Activated B cell treated with CpG ODN at 0.5 μM for 24 hours (primary cell): Measurements from ENCODE around the gene TAF13. TPM values are rescaled to one million over a fixed set of nuclear protein-coding genes. Genes with fewer than 3 reads are reported as not detected.
"Not testable (repeated sequence)": the region's sequence is repeated elsewhere in the genome, so short reads cannot be mapped to it uniquely, and the experiment has no call there.

Experiments used
- ATAC-seq: fragments of 200-7000 bp; cut with Tn5 transposase; one replicate; pipeline ENCODE4 v1.10.0; 2021; ENCODE audit warnings: low read depth, mild to moderate bottlenecking, moderate library complexity
- CTCF ChIA-PET: fragments of 350-600 bp; sonication (Branson Sonifier 250); formaldehyde crosslinking; loops from one replicate; lab custom pipeline; 2021; ENCODE audit warnings: antibody characterized with exemption; lab: Charles Lee
- POLR2A ChIA-PET: fragments of 350-600 bp; sonication (Branson Sonifier 250); formaldehyde crosslinking; loops from one replicate; lab custom pipeline; 2021; ENCODE audit warnings: antibody characterized with exemption; lab: Charles Lee
- DNase-seq: peaks from one replicate; pipeline ENCODE4 v3.0.0; 2022
- H3K27ac Mint-ChIP-seq: one replicate; pipeline ENCODE4 v1.8.0; 2020; ENCODE audit warnings: mixed read lengths
- H3K27me3 Mint-ChIP-seq: one replicate; pipeline ENCODE4 v1.8.0; 2021; ENCODE audit warnings: mixed read lengths
- H3K36me3 Mint-ChIP-seq: one replicate; pipeline ENCODE4 v1.8.0; 2021; ENCODE audit warnings: low read depth, mixed read lengths
- H3K4me1 Mint-ChIP-seq: one replicate; pipeline ENCODE4 v1.8.0; 2021; ENCODE audit warnings: mixed read lengths
- H3K4me3 Mint-ChIP-seq: one replicate; pipeline ENCODE4 v1.8.0; 2020; ENCODE audit warnings: mild to moderate bottlenecking, mixed read lengths
- H3K9me3 Mint-ChIP-seq: one replicate; pipeline ENCODE4 v1.8.0; 2020; ENCODE audit warnings: mixed read lengths
- intact Hi-C: fragments of 100-400 bp; cut with micrococcal nuclease; formaldehyde crosslinking; loops from one replicate; pipeline ENCODE4 v1.15.1; 2024
- total RNA-seq: library from RNA; stranded (reverse); gene quantifications from 2 replicates; pipeline ENCODE4 v1.2.3, GENCODE V29; 2022
- TF ChIP-seq, protein P1 (sequence below): fragments of 200-600 bp; IDR thresholded peaks from one replicate; pipeline ENCODE4 v1.8.0; 2022; ENCODE audit warnings: antibody characterized with exemption, mild to moderate bottlenecking

The TAF13 gene
- total RNA-seq, 1 donor from 2014 or later, result 18.5 TPM

DNA sequence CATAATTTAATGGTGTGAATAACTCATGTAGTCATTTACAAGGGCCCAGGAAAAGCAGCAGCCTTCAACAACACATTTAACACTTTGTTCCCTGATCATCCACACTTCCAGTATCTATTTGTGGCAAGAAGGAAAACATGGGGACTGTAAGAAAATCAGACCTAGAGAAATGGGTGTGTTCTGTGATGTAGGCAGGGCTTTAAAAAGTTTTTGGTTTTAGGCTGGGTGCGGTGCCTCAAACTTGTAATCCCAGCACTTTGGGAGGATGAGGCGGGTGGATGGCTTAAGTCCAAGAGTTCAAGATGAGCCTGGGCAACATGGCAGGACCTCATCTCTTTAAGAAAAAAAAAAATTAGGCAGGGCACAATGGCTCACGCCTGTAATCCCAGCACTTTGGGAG lies 19.7 kb downstream of the TAF13 start:
- DNase-seq (no peak), ATAC-seq (no peak)
- no peak overlapping the region for H3K4me3 Mint-ChIP-seq
- CTCF ChIA-PET, result no interaction called here
- H3K4me1 Mint-ChIP-seq, result no peaks in the 10 kb centered on the region
- no peaks in the 10 kb centered on the region for H3K27me3 Mint-ChIP-seq
- no peaks in the 10 kb centered on the region for H3K9me3 Mint-ChIP-seq
- no peak overlapping the region for H3K27ac Mint-ChIP-seq
- intact Hi-C loops, result no loop called here
- TF ChIP-seq, protein P1, sequence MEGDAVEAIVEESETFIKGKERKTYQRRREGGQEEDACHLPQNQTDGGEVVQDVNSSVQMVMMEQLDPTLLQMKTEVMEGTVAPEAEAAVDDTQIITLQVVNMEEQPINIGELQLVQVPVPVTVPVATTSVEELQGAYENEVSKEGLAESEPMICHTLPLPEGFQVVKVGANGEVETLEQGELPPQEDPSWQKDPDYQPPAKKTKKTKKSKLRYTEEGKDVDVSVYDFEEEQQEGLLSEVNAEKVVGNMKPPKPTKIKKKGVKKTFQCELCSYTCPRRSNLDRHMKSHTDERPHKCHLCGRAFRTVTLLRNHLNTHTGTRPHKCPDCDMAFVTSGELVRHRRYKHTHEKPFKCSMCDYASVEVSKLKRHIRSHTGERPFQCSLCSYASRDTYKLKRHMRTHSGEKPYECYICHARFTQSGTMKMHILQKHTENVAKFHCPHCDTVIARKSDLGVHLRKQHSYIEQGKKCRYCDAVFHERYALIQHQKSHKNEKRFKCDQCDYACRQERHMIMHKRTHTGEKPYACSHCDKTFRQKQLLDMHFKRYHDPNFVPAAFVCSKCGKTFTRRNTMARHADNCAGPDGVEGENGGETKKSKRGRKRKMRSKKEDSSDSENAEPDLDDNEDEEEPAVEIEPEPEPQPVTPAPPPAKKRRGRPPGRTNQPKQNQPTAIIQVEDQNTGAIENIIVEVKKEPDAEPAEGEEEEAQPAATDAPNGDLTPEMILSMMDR, result no peak
- H3K36me3 Mint-ChIP-seq, result no peaks in the 10 kb centered on the region
- POLR2A ChIA-PET, result no interaction called here

DNA sequence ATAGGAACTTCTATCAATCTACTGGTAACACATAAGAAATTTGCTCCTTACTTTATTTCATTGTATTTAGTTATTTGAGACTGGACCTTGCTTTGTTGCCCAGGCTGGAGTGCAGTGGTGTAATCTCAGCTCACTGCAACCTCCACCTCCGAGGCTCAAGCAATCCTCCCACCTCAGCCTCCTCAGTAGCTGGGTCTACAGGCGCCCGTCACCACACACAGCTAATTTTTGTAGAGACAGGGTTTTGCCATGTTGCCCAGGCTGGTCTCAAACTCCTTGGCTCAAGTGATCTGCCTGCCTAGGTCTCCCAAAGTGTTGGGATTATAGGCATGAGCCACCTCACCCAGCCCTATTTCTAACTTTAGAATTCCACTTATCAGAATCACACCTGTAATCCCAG lies 23.7 kb downstream of the TAF13 start:
- intact Hi-C loops, H3K4me1 Mint-ChIP-seq, H3K36me3 Mint-ChIP-seq, H3K27ac Mint-ChIP-seq, POLR2A ChIA-PET, ATAC-seq, H3K27me3 Mint-ChIP-seq, H3K4me3 Mint-ChIP-seq, CTCF ChIA-PET, H3K9me3 Mint-ChIP-seq, DNase-seq: not testable (repeated sequence)

DNA sequence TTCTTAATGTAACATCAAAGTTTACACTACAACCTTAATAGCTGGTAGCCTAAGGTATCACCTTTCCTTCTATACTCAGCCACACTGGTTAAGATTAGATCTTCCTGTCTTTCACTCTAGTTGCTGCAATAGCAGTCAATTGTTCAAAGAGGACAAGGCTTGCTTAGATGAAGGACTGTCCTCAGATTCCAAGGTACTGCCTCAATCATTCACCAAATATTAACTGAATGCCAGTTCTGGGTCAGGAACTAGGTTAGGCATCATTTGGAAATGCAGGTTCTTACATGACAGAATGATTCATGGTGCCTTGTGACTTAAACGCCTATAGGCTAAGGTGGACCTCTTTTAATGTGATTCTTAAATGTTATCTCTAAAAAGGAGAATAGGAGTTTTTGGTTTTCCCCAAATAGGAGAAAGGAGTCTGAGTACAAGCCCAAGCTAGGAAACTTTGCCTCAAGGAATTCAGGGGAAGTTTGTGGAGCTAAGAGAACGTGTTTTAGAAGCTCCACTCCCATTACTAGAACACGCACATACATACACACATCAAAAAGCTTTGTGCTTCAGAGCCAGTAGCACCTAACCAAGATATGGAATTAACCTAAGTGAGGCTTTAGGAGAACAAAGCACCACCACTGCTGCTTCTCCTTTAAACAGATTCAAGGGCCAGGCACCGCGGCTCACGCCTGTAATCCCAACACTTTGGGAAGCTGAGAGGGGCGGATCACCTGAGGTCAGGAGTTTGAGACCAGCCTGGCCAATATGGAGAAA lies 25.4 kb downstream of the TAF13 start:
- H3K36me3 Mint-ChIP-seq, result no peaks in the 10 kb centered on the region
- H3K9me3 Mint-ChIP-seq, result no peaks in the 10 kb centered on the region
- DNase-seq, result no peak
- ATAC-seq, result no peak
- H3K4me1 Mint-ChIP-seq, result no peaks in the 10 kb centered on the region
- H3K4me3 Mint-ChIP-seq, result no peak overlapping the region
- TF ChIP-seq, protein P1, result no peak
- ChIA-PET POLR2A (interaction anchor here (0.9 kb wide), 1 partner anchor 8 kb away, joined by 3 read pairs; the partner anchor contains the start of gene WDR47), CTCF (no interaction called here)
- no peak overlapping the region for H3K27ac Mint-ChIP-seq
- no peaks in the 10 kb centered on the region for H3K27me3 Mint-ChIP-seq
- intact Hi-C loops, result no loop called here

DNA sequence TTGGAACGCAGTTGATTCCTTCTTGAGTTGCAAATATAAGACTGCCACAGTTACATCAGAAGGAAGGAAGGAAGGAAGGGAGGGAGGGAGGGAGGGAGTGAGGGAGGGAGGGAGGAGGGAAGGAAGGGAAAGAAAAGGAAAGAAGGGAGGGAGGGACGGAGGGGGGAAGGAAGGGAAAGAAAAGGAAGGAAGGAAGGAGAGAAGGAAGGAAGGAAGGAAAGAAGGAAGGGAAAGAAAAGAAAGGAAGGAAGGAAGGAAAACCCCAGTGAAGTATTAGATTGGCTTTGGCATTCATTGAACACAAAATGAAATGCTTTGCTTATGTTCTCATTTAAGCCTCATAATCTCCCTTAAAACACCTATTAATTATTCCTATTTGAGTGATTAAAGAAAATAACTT lies 27.5 kb downstream of the TAF13 start:
- Mint-ChIP-seq H3K36me3 (no peaks in the 10 kb centered on the region), H3K4me3 (no peak overlapping the region), H3K27ac (no peak overlapping the region), H3K9me3 (no peaks in the 10 kb centered on the region), H3K4me1 (no peaks in the 10 kb centered on the region), H3K27me3 (no peaks in the 10 kb centered on the region)
- intact Hi-C loops, result no loop called here
- ChIA-PET CTCF (no interaction called here), POLR2A (interaction anchor here (0.6 kb wide), 1 partner anchor 824 kb away, joined by 3 read pairs; no protein-coding TSS in a partner anchor)
- TF ChIP-seq, protein P1, result no peak
- ATAC-seq (no peak), DNase-seq (no peak)

DNA sequence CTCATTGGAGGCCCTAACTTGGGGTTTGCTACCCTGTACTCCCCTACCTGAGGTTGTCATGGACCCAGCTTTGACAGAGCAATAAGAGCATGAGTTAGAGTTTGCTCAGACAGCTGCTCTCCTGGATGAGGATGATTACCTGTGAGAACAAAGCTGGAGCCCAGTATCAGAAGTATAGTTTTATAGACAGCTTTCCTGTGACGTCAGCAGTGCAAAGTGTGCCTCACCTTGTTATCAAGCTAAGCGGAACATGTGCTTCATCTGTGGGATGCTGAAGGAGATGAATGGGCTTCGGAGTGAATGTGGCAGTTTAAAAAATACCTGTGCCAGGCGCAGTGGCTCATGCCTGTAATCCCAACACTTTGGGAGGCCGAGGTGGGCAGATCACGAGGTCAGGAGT lies 28.5 kb downstream of the TAF13 start:
- intact Hi-C loops, result no loop called here
- no peak overlapping the region for H3K27ac Mint-ChIP-seq
- TF ChIP-seq, protein P1, result no peak
- no peaks in the 10 kb centered on the region for H3K27me3 Mint-ChIP-seq
- DNase-seq (no peak), ATAC-seq (no peak)
- peaks cover 3% of the 10 kb centered on the region for H3K4me1 Mint-ChIP-seq
- CTCF ChIA-PET, result no interaction called here
- POLR2A ChIA-PET, result no interaction called here
- H3K36me3 Mint-ChIP-seq, result no peaks in the 10 kb centered on the region
- no peak overlapping the region for H3K4me3 Mint-ChIP-seq
- no peaks in the 10 kb centered on the region for H3K9me3 Mint-ChIP-seq
